Myocyte (in vitro differentiated cells): ENCODE results near the gene MMEL1. TPM values are rescaled to one million over a fixed set of nuclear protein-coding genes. Genes with fewer than 3 reads are reported as not detected.
"Not testable (repeated sequence)": the region's sequence is repeated elsewhere in the genome, so short reads cannot be mapped to it uniquely, and the experiment has no call there.

ENCODE experiments used
- DNase-seq: peaks from one replicate; pipeline ENCODE4 v3.0.0-alpha.2; 2012; ENCODE audit warnings: low read depth
- polyA plus RNA-seq: library from polyadenylated mRNA; unstranded; fragments of >200 nt; gene quantifications from one replicate; pipeline ENCODE4 v1.2.1, GENCODE V29; 2012; ENCODE audit warnings: missing spikeins
- total RNA-seq: library from RNA; depleted of rRNA; stranded (reverse); fragments of >200 nt; gene quantifications from 2 replicates; pipeline ENCODE4 v1.2.3, GENCODE V29; 2014

MMEL1 gene, protein sequence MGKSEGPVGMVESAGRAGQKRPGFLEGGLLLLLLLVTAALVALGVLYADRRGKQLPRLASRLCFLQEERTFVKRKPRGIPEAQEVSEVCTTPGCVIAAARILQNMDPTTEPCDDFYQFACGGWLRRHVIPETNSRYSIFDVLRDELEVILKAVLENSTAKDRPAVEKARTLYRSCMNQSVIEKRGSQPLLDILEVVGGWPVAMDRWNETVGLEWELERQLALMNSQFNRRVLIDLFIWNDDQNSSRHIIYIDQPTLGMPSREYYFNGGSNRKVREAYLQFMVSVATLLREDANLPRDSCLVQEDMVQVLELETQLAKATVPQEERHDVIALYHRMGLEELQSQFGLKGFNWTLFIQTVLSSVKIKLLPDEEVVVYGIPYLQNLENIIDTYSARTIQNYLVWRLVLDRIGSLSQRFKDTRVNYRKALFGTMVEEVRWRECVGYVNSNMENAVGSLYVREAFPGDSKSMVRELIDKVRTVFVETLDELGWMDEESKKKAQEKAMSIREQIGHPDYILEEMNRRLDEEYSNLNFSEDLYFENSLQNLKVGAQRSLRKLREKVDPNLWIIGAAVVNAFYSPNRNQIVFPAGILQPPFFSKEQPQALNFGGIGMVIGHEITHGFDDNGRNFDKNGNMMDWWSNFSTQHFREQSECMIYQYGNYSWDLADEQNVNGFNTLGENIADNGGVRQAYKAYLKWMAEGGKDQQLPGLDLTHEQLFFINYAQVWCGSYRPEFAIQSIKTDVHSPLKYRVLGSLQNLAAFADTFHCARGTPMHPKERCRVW
- 0.10 and 0.37 TPM in 2 replicates for total RNA-seq
- not detected for polyA plus RNA-seq

DNA sequence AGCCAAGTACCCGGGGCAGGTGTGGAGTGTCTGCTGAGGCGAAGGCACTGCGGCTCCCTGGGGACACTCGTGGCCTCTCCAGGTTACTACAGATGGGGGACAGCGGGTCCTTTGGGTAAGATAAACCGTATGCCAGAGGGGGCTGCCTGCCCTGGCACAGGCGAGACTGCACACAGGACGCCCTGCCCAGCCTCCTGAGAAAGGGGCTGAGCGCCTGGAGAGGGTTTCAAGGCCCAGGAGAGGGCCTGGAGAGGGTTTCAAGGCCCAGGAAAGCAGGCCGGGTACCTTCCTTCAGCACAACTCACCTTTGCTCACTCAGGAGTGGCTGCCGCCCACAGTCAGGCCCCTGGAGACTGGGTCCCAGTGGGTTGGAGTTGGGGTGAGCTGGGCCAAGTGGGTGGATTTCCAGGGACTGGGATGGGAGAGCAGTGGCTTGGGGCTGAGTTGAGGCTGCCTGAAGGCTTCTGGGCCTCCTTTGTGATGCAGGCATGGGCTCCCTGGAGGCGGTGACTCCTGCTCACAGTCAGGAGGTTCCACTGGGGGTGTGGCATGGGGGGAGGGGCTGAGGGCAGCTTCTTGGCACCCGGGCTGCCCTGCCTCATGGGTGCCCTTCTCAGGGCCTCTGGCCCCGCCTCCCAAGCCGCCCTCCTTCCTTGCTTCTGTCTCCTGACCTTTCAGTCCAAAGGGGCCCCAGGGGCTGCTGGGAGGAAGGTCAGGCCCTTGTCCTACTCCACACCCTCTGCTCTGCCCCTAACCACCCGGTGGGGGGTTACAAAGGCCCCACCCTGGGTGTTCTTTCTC, at the start of gene MMEL1:
Gene MMEL1, minus strand, starts transcription at position 456 of the 801 bp plus-strand sequence. CDS start 3,532 bp downstream, outside the sequence.
- DNase-seq: no peak

DNA sequence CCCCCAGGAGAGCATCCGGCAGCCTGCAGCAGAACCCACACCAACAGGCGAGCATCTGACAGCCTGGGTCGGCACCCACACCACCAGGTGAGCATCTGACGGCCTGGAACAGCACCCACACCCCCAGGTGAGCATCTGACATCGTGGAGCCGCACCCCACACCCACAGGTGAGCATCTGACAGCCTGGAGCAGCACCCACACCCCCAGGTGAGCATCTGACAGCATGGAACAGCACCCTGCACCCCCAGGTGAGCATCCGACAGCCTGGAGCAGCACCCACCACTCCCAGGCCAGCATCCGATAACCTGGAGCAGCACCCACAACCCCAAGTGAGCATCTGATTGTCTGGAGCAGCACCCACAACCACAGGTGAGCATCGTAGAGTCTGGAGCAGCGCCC, 43.9 kb upstream of the MMEL1 start:
- not testable (repeated sequence) for DNase-seq

DNA sequence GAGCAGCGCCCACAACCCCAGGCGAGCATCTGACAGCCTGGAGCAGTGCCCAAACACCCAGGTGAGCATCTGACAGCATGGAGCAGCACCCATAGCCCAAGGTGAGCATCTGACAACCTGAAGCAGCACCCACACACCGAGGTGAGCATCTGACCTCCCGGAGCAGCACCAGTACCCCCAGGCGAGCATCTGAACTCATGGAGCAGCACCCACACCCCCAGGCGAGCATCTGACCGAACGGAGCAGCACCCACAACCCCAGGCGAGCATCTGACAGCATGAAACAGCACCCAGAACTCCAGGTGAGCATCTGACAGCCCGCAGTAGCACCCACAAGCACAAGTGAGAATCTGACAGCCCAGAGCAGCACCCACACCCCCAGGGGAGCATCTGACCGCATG, 38.8 kb upstream of the MMEL1 start:
- DNase-seq: not testable (repeated sequence)

DNA sequence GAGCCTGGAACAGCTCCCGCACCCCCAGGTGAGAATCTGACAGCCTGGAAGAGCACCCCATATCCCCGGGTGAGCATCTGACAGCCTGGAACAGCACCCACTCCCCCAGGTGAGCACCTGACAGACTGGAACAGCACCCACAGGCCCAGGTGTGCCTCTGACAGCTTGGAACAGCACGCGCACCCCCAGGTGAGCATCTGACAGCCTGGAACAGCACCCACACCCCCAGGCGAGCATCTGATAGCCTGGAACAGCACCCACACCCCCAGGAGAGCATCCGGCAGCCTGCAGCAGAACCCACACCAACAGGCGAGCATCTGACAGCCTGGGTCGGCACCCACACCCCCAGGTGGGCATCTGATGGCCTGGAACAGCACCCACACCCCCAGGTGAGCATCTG, 27.0 kb upstream of the MMEL1 start:
- not testable (repeated sequence) for DNase-seq

DNA sequence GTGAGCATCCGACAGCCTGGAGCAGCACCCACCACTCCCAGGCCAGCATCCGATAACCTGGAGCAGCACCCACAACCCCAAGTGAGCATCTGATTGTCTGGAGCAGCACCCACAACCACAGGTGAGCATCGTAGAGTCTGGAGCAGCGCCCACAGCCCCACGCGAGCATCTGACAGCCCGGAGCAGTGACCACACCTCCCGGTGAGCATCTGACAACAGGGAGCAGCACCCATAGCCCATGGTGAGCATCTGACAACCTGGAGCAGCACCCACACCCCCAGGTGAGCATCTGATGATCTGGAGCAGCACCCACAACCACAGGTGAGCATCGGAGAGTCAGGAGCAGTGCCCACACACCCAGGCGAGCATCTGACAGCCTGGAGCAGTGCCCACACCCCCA, 25.1 kb upstream of the MMEL1 start:
- DNase-seq: not testable (repeated sequence)

DNA sequence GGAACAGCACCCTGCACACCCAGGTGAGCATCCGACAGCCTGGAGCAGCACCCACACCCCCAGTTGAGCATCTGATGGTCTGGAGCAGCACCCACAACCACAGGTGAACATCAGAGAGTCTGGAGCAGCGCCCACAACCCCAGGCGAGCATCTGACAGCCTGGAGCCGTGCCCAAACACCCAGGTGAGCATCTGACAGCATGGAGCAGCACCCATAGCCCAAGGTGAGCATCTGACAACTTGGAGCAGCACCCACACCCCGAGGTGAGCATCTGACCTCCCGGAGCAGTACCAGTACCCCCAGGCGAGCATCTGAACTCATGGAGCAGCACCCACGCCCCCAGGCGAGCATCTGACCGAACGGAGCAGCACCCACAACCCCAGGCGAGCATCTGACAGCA, 24.3 kb upstream of the MMEL1 start:
- DNase-seq: not testable (repeated sequence)

DNA sequence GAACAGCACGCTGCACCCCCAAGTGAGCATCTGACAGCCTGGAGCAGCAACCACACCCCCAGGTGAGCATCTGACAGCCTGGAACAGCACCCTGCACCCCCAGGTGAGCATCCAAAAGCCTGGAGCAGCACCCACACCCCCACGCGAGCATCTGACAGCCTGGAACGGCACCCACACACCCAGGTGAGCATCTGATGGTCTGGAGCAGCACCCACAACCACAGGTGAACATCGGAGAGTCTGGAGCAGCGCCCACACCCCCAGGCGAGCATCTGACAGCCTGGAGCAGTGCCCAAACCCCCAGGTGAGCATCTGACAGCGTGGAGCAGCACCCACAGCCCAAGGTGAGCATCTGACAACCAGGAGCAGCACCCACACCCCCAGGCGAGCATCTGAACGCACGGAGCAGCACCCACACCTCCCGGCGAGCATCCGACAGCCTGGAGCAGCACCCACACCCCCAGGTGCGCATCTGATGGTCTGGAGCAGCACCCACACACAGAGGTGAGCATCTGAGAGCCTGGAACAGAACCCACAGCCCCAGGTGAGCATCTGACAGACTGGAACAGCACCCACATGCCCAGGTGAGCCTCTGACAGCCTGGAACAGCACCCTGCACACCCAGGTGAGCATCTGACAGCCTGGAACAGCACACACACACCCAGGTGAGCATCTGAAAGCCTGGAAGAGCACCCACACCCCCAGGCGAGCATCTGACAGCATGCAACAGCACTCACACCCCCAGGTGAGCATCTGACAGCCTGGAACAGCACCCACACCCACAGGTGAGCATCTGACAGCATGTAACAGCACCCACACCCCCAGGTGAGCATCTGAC, 23.0 kb upstream of the MMEL1 start:
- DNase-seq: not testable (repeated sequence)

DNA sequence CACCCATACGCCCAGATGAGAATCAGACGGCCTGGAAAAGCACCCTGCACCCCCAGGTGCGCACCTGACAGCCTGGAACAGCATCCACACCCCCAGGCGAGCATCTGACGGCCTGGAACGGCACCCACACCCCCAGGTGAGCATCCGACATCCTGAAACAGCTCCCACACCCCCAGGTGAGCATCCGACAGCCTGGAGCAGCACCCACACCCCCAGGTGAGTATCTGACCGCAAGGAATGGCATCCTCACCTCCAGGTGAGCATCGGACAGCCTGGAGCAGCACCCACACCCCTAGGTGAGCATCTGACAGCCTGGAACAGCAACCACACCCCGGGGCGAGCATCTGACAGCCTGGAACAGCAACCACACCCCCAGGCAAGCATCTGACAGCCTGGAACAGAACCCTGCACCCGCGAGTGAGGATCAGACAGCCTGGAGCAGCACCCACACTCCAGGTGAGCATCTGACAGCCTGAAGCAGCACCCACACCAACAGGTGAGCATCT, 21.7 kb upstream of the MMEL1 start:
- DNase-seq: not testable (repeated sequence)

DNA sequence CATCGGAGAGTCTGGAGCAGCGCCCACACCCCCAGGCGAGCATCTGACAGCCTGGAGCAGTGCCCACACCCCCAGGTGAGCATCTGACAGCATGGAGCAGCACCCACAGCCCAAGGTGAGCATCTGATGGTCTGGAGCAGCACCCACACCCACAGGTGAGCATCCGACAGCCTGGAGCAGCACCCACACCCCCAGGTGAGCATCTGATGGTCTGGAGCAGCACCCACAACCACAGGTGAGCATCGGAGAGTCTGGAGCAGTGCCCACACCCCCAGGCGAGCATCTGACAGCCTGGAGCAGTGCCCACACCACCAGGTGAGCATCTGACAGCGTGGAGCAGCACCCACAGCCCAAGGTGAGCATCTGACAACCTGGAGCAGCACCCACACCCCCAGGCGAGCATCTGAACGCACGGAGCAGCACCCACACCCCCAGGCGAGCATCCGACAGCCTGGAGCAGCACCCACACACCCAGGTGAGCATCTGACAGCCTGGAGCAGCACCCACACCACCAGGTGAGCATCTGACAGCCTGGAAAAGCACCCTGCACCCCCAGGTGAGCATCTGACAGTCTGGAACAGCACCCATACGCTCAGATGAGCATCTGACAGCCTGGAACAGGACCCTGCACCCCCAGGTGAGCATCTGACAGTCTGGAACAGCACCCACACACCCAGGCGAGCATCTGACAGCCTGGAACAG, 21.1 kb upstream of the MMEL1 start:
- DNase-seq: not testable (repeated sequence)

DNA sequence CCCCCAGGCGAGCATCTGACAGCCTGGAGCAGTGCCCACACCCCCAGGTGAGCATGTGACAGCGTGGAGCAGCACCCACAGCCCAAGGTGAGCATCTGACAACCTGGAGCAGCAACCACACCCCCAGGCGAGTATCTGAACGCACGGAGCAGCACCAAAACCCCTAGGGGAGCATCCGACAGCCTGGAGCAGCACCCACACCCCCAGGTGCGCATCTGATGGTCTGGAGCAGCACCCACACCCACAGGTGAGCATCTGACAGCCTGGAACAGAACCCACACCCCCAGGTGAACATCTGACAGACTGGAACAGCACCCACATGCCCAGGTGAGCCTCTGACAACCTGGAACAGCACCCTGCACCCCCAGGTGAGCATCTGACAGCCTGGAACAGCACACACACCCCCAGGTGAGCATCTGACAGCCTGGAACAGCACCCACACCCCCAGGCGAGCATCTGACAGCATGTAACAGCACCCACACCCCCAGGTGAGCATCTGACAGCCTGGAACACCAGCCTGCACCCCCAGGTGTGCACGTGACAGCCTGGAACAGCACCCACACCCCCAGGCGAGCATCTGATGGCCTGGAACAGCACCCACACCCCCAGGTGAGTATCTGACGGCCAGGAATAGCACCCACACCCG, 20.2 kb upstream of the MMEL1 start:
- DNase-seq: not testable (repeated sequence)

DNA sequence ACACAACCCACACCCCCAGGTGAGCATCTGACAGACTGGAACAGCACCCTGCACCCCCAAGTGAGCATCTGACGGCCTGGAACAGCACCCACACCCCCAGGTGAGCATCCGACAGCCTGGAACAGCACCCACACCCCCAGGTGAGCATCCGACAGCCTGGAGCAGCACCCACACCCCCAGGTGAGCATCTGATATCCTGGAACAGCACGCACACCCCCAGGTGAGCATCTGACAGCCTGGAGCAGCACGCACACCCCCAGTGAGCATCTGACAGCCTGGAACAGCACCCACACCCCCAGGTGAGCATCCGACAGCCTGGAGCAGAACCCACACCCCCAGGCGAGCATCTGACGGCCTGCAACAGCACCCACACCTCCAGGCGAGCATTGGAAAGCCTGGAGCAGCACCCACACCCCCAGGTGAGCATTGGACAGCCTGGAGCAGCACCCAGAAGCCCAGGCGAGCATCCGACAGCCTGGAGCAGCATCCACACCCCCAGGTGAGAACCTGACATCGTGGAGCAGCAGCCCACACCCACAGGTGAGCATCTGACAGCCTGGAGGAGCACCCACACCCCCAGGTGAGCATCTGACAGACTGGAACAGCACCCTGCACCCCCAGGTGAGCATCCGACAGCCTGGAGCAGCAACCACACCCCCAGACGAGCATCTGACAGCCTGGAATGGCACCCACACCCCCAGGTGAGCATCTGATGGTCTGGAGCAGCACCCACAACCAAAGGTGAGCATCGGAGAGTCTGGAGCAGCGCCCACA, 19.5 kb upstream of the MMEL1 start:
- not testable (repeated sequence) for DNase-seq

DNA sequence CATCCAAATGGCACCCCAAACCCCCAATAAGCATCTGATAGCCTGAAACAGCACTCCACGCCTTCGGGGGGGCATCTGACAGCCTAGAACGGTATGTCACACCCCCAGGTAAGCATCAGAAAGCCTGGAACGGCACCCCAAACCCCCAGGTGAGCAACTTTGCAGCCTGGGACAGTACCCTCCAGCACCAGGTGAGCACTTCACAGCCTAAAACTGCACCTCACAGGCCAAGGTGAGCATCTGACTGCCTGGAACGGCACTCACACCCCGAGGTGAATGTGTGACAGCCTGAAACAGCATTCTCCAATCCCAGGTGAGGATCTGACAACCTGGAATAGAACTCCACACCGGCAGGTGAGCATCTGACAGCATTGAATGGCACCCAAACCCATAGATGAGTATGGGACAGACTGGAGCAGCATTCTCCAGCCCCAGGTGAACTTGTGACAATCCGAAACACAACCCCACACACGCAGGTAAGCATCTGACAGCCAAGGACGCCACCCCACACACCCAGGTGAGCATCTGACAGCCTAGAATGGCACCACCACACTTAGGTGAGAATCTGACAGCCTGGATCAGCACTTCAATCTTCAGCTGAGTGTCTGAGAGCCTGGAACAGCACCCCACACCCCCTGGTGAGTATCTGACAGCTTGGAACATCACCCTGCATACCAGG, 18.3 kb upstream of the MMEL1 start:
- no peak for DNase-seq

DNA sequence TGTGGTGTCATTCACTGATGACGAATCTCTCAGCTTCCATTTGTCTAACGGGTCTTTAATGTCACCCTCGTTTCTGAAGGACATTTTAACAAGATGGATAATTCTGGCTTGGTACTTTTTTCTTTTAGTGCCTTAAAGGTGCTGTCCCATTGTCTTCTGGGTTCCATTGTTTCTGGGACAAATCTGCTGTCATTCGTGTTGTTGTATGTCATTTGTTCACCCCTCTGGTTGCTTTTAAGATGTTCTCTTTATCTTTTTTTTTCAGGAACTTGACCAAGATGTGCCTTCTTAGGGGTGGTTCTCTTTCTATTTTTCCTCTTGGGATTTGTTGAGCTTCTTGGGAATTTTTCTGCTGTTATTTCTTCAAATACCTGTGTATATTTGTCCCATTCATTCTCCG, 14.0 kb upstream of the MMEL1 start:
- no peak for DNase-seq

DNA sequence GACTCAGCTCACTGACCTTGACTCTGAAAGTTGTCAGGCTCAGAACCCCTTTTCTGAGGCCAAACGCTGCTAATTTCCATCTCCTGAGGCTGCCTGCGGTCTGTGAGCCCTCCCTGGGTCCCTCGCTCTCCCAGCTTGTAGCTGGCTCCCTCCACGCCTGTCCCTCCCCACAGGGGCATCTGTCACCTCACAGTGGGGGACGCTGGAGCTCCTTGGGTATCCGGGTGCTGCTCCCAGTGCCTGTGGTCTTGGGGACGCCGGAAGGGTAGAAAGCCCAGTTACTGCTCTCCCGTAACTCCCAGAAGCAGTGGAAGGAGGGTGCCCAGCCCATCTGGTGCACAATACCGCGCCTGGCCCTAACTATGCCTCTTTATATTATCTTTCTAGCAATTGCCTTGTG, 13.0 kb upstream of the MMEL1 start:
- no peak for DNase-seq

DNA sequence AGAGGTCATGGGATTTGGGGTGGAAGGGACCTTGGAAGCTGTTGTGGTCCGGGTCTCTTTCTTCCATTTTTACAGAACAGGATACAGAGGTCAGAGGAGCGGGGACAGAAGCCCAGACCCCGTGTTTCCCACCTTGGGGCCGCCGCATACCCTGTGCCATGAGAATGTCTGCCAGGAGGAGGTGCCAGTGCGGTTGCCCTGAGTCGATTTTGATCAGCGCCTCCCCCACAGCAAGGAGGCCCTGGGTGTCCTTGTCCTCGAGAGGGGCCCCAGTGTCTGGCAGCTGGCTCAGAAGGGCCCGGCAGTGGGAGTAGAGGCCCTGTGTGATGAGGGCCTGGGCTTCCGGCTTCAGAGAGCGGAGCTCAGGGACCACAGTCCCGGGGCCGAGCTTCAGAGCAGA, 12.3 kb upstream of the MMEL1 start:
- no peak for DNase-seq

DNA sequence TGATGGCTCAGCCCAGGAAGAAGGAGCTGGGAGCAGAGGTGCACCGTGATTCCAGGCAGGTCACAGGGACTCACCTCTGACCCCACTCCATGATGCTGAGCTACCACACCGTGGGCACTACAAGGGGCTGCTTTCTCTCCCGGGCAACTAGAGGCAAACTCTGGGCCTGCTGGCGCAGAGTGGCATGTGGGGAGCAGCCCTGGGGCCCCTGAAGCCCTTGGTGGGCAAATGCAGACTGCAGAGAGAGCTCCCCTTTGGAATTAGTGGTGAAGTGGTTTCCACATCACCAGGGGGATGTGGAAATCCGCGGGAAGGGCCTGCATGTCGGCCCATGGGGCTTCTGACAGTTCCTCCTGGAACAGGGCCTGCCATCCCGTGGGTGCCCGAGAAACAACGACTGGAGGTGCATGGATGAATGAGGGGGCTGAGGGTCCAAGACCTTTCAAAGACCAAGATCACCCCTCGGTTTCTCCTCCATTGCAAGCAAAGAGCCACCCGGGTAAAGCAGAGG, 11.8 kb upstream of the MMEL1 start:
- DNase-seq: no peak

DNA sequence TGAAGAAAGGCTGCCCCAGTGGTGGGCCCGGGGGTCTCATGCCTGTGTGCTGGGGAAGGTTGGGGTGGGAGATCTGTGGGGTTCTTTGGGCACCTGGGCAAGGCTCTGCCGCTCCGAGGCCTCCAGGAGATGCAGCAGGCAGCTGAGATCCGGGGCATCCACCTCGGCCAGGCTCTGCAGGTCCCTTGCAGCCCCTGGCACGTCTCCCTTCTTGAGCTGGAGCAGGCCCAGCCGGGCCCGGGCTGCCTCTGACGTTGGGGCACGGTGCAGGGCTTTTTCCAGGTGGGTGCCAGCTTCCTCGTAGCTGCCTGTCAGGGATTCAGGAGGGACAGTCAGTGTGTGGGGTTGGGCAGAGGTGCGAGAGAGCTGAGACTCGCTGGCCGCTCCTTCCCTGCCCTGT, 11.4 kb upstream of the MMEL1 start:
- no peak for DNase-seq
